HG02973 (cell line): ENCODE results near the gene LMTK3.
"Not testable (repeated sequence)": the region's sequence is repeated elsewhere in the genome, so short reads cannot be mapped to it uniquely, and the experiment has no call there.

Source experiments
- ATAC-seq: cut with Tn5 transposase; IDR thresholded peaks from one replicate; pipeline ENCODE4 v1.9.1; 2021; ENCODE audit warnings: moderate library complexity; ENCODE audit not compliant: unreplicated experiment

The LMTK3 gene

DNA sequence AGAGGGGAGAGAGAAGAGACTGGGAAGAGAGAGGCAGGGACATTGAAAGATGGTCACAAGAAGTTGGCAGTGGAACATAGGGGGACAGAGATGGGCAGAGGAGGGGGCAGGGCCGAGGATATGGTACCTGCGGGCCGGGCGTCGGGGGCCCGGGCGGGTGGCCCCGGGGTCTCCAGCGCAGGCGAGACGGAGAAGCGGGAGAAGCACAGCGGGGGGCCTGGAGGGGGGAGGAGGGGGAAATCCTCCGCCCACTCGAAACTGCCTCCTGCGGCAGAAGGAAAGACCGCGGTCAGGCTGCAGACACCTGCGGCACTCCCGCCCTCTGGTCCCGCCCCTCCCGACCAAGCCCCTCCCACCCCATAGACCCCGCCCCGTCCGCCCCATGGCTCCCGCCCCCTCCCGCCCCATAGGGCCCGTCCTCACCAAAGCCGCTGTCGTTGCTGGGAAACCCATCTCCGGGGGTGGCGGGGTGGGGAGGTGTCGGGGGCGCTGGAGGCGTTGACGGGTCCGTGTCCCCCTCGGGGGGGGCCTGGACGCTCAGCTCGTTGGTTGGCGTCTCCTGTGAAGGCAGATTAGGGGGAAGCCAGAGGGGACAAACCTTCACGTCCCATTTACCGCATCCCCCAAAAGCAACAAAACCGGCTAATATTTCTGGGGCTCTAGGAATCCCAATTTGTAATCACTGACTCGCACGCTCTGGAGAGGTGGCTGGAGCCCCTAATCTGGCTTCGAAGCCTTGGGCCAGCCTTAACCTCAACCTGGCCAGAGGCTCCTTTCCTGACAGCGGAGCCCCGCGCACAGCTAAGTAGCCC is 20.4 kb downstream of the LMTK3 start:
- ATAC-seq = no peak

DNA sequence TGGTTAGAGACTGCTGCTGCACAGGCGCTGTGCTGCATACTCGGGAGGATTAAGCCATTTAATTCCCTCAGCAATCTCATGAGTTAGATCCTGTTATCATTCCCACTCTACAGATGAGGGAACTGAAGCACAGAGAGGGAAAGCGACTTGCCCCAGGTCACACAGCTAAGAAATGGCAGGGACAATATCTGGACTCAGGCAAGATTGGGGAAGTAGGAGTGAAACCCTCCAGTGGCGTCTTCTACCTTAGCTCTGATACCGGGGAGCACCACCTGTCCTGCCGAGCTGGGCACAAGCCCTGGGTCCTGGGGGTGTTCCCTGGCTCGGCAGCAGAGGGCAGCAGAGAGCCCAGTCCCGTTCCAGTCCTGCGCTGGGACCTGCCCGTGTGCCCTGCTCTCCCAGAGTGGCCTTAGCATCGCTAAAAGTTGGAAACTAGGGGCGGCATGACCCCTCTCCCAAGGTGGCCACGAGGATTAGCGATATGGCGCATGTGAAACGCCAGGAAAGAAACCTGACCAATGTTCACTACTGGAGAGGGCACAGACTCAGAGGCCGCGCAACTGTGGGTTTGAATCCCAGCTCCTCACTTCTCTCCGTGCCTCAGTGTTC is 21.9 kb downstream of the LMTK3 start:
- no peak for ATAC-seq

DNA sequence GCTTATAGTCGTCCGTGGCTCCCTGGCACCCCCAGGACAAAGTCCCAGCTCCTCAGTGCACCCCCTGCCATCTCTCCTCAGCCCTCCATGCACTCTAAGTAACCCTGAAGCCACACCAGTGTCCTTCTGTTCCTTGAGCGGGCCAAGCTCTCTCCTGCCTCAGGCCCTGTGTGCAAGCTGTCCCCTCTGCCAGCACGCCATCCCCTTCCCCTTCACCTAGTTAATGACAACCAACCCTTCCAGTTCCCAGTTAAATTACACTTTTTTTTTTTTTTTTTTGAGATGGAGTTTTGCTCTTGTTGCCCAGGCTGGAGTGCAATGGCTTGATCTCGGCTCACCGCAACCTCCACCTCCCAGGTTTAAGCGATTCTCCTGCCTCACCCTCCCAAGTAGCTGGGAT is 23.2 kb downstream of the LMTK3 start:
- not testable (repeated sequence) for ATAC-seq

DNA sequence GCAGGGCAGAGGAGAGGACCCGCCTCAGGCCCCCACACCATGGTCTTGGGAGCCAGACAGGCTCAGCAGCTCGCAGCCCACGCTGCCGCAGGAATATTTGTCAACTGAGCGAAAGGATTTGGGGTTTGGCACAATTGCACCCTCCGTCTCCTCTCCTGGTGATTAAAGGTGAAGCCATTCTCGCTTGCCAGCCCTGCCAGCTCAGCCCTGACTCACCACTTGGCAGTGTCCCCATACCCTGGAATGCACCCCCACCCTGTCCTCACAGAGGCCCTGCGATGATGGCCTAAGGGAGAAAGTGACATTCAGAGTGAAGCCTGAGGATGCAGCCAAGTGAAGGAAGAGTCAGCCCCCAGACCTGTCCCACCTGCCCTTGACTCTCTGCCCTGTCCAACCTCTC is 23.7 kb downstream of the LMTK3 start:
- no peak for ATAC-seq

DNA sequence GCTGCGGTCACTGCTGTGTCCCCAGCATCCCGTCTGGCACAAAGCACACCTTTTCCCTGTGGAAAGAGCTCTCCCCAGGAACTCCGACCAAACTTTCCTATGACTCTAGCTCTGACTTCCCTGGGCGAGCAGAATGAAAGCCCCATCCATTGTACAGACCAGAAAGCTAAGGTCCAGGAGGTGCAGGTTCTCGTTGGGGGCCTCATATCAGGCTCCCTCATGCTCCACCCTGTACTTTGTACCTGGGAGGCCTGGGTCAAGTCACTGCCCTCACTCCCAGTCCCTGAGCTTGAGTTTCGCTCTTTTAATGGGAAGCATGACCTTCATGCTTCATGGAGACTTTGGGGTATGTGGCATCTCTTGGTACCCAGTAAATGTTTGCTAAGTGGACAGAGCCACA is 24.1 kb downstream of the LMTK3 start:
- ATAC-seq = no peak

DNA sequence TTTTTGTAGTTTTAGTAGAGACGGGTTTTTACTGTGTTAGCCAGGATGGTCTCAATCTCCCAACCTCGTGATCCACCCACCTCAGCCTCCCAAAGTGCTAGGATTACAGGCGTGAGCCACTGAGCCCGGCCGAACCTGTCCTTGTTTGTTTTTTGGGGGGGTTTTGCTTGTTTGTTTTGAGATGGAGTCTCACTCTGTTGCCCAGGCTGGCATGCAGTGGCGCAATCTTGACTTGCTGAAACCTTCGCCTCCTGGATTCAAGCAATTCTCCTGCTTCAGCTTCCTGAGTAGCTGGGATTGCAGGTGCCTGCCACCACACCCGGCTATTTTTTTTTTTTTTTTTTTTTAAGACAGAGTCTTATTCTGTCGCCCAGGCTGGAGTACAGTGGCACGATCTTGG is 24.9 kb downstream of the LMTK3 start:
- not testable (repeated sequence) for ATAC-seq

DNA sequence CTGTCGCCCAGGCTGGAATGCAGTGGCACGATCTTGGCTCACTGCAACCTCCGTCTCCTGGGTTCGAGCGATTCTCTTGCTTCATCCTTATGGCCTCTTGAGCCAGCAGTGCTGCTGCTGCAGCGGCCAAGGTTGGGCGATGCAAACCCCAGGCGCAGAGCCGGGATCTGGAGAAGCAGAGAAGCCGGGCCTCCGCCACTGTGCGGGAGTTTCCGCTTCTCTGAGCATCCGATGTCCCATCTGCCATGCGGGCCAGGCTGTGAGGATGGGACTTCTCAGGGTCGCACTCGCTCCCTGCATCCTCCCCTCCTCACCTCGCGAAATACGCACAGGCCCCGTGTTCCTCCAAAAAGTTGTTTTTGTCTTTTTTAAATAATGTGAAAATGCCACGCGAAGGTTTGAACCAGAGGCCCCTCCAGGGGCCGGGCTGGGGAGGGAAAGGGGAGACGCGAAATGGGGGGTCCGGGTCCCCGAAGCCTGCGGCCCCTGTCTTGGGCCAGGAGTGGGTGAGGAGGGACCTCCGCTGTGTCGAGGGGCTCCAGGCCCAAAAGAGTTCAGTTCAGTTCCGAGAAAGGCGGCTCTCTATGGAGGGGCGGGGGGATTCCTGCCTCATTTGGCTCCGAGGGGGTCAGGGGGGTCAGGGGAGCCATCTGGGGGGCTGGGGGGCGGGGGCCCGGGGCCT is 26.6 kb downstream of the LMTK3 start:
- no peak for ATAC-seq

DNA sequence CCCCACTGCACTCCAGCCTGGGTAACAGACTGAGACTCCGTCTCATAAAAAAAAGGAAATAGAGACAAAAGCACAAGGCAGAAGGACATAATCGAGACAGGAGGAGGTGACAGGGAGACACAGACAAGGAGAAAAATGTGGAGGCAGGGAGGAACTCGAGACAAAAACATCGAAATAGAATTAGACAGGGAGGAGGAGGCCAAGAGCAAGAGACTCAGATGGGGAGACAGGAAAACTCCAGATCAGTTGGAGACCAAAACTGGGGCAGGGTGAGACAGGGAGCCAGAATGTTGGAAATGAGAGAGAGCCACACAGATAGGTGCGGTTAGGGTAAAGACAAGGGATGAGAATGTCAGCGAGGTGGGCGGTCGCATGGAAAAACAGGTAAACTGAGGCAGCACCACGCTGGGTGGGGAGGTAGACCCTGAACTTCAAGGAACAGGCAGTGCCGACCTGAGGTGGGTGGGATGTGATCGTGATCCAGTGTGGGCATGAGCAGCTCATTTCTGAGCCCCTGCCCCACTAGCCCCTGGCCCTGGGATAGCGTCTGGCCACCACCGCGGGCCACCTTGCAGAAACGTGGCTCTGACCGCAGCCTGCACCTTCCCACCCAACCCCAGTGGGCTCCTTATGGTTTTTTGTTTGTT is 27.3 kb downstream of the LMTK3 start:
- no peak for ATAC-seq

DNA sequence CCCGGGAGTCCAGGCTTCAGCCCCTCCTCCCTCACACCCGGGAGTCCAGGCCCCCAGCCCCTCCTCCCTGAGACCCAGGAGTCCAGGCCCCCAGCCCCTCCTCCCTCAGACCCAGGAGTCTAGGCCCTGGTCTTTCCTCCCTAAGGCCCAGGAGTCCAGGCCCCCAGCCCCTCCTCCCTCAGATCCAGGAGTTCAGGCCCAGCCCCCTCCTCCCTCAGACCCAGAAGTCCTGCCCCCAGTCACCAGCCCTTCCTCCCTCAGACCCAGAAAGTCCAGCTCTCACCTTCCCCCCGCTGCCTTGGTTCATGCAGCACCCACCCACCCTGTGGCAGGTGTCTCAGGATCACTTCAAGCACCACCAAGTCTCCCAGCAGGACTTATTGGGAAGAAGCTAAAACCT is 28.3 kb downstream of the LMTK3 start:
- no peak for ATAC-seq

DNA sequence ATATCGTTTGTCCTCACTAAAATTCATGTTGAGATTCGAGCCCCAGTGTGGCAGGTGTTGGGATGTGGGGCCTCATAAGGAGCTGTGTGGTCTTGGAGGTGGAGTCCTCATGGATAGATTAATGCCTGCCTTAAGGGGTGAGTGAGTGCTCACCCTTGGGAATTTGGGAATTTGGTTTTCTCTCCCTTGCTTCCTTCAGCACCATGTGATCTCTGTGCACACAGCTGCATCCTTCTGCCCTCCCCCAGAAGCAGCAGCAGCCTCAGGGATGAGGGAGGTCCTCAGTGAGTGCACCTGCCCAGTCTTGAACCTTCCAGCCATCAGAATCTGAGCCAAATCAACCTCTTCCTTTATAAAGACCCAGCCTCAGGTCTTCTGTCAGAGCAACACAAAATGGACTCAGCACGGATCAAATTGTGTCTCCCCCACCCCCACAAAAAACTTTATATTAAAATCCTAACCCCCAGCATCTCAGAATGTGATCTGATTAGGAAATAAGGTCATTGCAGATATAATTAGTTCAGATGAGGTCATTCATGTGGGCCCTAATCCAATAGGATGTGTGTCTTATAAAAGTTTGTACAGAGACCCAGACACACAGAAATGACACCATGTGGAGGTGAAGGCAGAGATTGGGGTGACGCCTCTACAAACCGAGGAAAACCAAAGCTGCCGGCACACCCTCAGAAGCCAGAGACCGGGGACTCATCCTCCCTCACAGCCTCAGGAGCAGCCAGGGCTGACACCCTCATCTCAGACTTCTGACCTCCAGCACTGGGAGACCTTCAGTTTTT is 29.6 kb downstream of the LMTK3 start:
- ATAC-seq = no peak

DNA sequence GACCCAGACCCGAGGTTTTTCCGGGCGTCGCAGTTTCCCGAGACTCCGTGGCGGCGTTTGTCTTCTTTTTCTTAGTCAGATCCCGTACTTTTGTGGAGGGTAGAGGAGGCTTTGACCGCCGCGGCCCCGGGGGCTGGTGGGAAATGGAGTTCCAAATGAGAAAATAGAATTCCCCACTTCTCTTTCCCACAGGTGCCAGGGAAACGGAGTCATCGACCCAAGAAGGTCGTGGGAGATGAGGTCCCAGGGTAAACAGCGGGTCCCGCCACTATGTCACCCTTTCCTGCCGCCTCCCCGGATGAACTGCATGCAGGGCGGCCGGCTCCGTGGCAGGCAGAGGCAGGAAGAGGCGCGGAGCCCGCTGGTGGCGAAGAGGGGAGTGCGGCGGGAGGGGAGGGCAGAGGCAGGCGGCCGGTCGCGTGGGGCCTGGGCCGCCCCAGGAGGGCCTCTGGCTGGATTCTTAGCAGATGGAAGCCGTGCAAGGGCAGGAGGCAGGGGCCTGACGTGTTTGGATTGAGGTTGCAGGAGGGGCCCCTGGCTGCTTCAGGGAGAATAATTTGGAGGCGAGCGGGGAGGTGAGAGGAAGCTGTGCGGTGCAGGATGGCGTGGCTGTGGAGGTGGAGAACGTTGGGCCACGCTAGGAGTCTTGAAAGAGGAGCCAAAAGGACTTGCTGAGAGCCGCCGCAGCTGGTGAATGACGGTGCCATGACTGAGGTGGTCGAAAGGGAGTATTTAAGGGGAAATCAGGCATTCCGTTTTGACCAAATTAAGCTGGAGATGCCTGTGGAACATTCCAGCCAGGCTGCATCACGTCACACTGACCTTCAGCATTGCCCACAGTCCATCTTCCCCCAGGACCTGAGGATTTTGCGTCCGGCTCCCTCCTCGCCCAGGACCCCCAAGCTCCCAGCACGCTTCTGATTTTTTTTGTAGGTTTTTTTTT is 30.8 kb downstream of the LMTK3 start:
- no peak for ATAC-seq

DNA sequence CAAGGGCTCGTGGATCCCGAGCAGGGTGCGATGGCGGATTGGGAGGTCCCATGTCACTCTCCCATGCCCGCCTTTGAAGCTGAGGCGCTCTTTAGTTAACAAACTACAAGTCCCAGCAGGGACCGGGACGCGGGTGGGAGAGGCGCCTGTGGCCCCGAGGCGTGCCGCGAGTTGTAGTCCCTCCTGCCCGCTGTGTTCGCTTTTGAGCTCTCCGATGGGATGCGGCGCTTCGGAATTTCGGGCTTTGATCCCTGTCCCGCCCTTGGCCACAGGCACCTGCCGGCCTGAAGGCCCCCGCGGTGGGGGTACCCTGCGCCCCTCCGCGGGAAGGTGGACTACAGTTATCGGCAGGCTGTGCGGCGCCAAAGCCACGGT is 31.5 kb downstream of the LMTK3 start:
- no peak for ATAC-seq

DNA sequence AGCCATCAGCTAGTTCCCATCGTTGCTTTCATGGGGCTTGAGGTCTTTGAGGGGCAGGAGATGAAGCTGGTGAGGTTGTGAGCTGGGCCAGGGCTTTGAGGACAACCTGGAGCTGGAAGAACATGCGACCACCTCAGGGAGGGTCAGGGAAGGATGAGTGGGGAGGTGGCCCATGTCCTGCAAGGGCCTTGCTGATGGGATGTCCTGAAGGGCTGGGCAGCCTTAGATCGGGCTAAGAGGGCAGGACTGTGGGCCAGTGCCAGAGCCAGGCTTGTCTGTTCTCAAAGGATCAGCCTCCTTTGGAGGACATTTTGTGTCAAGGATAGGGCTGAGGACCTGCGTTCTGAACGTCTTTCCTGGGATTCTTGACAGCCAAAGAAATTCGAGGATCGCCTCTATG is 31.9 kb downstream of the LMTK3 start:
- ATAC-seq = no peak

DNA sequence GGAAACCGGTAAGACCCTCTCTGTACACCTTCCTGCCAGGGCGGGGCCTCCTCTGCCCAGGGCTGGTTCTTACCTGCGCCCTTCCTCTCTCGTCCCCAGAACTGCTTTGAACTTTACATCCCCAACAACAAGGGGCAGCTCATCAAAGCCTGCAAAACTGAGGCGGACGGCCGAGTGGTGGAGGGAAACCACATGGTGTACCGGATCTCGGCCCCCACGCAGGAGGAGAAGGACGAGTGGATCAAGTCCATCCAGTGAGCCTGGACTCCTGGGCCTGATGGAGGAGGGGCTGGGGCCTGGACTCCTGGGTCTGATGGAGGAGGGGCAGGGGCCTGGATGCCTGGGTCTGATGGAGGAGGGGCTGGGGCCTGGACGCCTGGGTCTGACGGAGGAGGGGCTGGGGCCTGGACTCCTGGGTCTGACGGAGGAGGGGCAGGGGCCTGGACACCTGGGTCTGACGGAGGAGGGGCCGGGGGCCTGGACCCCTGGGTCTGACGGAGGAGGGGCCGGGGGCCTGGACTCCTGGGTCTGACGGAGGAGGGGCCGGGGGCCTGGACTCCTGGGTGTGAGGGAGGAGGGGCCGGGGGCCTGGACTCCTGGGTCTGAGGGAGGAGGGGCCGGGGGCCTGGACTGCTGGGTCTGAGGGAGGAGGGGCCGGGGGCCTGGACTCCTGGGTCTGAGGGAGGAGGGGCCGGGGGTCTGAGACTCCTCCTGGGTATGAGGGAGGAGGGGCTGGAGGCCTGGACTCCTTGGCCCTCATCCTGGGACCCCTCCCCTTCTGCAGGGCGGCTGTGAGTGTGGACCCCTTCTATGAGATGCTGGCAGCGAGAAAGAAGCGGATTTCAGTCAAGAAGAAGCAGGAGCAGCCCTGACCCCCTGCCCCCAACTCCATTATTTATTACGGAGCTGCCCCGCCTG is 33.0 kb downstream of the LMTK3 start:
- ATAC-seq = no peak

DNA sequence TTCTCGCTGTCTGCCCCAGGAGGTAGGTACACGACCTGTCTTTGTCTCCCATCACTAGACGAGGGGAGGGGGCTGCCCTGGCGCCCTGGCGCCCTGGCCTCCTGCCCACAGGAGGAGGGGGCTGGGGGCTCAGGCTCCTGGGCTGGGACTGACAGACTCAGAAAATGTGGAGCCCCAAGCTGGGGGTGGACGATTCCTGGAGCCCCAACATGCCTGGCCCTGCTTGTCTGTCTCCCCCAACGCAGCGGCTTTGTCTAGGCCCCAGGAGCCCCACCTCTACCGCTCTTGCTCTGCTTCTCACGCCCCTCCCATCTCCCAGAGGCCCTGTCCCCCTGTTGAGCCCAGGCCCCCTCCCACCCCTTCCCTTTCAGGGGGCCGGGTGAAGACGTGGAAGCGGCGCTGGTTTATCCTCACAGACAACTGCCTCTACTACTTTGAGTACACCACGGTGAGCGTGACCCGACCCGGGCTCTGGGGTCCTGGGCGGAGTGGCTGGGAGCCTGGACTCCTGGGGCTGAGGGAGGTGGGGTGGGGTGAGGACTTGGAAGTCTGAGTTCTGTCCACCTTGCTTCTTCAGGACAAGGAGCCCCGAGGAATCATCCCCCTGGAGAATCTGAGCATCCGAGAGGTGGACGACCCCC is 33.8 kb downstream of the LMTK3 start:
- ATAC-seq = no peak

DNA sequence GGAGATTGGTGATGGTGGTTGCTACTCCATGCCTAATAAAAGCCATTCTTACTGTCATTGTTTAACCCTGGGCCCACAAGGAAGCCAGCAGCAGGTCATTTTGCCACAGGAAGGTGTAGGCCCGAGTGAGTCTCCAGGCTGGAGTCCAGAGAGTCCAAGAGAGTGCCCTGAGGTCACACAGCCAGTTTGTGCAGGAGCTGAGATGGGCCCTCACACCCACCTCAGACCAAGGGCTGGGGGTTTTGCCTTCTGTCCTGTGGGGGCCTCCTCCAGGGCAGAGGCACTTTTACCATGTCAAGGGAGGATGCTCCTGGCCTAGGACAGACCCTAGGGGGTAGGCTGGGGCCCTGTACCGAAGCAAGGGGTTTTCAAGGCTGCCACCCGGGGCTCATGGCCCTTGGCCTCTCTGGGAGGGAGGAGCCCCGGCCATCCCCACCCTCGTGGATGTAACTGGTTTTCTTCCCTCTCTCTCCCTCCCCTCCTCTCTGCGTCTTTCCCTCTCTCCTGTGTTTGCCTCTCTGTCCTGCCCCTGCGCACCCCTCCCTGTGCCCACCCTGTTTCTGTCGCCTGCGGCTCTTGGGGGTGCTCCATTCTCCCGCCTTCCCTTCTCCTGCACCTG is 34.5 kb downstream of the LMTK3 start:
- ATAC-seq = no peak

DNA sequence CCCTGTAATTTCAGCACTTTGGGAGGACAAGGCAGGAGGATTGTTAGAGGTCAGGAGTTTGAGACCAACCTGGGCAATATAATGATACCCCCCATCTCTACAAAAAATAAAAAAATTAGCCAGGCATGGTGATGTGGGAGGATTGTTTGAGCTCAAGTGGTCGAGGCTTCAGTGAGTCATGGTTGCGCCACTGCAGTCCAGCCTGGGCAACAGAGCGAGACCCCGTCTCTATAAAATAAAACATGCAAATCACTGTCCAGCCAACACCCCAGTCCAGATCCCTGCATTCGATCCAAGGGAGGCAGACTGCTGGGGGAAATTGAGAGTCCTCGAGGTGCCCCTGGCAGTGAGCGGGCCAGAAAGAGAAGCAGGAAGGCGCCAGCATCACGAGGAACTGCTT is 35.5 kb downstream of the LMTK3 start:
- no peak for ATAC-seq
